ENCODE results near the gene TMEM94. TPM values are rescaled to one million over a fixed set of nuclear protein-coding genes. Genes with fewer than 3 reads are reported as not detected.

Gene TMEM94
- total and polyA plus RNA-seq, 2 of the 13 experiments (the other 11 are each of a cell fraction or from before 2014, with no cell fraction given) = 32.6 to 134 TPM

GRCh38 chr17:75488693-75489510 is 32.5 kb downstream of the TMEM94 start:
- intact Hi-C loops (cut with micrococcal nuclease; ENCODE audit: unreplicated experiment) = loop anchor here (5.0 kb wide), 1 partner anchor 62 kb away; no protein-coding TSS in a partner anchor
- BruUV-seq (replicated peaks) = no TSS peak
- in situ Hi-C loops (cut with HindIII; ENCODE audit: extremely low pct_ligation_motif_present, low pct_unique_long_range_greater_than_20kb) = loop anchor here (5.0 kb wide), 1 partner anchor 57 kb away; no protein-coding TSS in a partner anchor
- Histone ChIP-seq H3K4me3 (replicated peaks in 1 of 3; ENCODE audit: insufficient read depth in 1 of 3, low read depth in 2 of 3, low read length in 3 of 3) (no peak overlapping the region), H3K36me3 (replicated peaks in 1 of 2; ENCODE audit: control insufficient read depth in 1 of 2, insufficient read depth in 2 of 2, low read length in 2 of 2) (peaks cover 38 to 45% of the 10 kb centered on the region in 2 experiments), H3K27ac (ENCODE audit: extremely low read length, insufficient read depth, low read length) (no peak overlapping the region), H3K27me3 (ENCODE audit: control insufficient read depth in 1 of 2, insufficient read depth in 2 of 2, low read length in 2 of 2) (no peaks in the 10 kb centered on the region), H3K79me2 (ENCODE audit: insufficient read depth, low read length) (no peaks in the 10 kb centered on the region), H3K4me2 (ENCODE audit: low read depth, low read length) (no peak overlapping the region), H2AFZ (ENCODE audit: low read length) (no peak overlapping the region), H3K4me1 (ENCODE audit: insufficient read depth, low read length) (no peaks in the 10 kb centered on the region), H3K9me3 (ENCODE audit: low read length) (no peaks in the 10 kb centered on the region), H4K20me1 (ENCODE audit: insufficient read depth, low read length) (peaks cover 4% of the 10 kb centered on the region; the same call in 1 of the 2 replicates), H3K9ac (ENCODE audit: insufficient read depth, low read depth, low read length) (no peak overlapping the region)
- TF ChIP-seq AKAP8 (CRISPR knock-in tag; IDR thresholded peaks at IDR 0.05) = no peak
- TF ChIP-seq ZNF282 (IDR thresholded peaks at IDR 0.05; ENCODE audit: partially characterized antibody) = no peak
- no peak for TF ChIP-seq ZNF101 (CRISPR knock-in tag; IDR thresholded peaks at IDR 0.05; ENCODE audit: borderline replicate concordance, low read depth)
- no peak for TF ChIP-seq CREB3 (CRISPR knock-in tag; IDR thresholded peaks at IDR 0.05)
- no peak for TF ChIP-seq RFXAP (CRISPR knock-in tag; IDR thresholded peaks at IDR 0.05; ENCODE audit: borderline replicate concordance)
- no peak for TF ChIP-seq PRPF4 (IDR thresholded peaks at IDR 0.05; ENCODE audit: low read depth, low read length, poor library complexity, severe bottlenecking)
- TF ChIP-seq FOSL2 (CRISPR knock-in tag; IDR thresholded peaks at IDR 0.05) = no peak
- no peak for TF ChIP-seq ZNF343 (CRISPR knock-in tag; IDR thresholded peaks at IDR 0.05)
- POLR2A ChIA-PET = no interaction called here
- FAIRE-seq (no peak), DNase-seq (ENCODE audit: low spot score) (no peak), ATAC-seq (no peak)
- WGBS (ENCODE audit: low lambda C conversion rate) = 92% methylated on average over 23 of the region's 24 CpGs
- CTCF ChIA-PET (ENCODE audit: low intra/inter-chr PET ratio, low total read pairs) = no interaction called here

Data from HepG2 (cell line).